Stimulated activated CD8-positive, alpha-beta memory T cell treated with anti-CD3 and anti-CD28 coated beads, Interleukin-15, amount 100 ng/mL, for 48 hours (primary cell): ENCODE results near the gene PTPRC.
"Not testable (repeated sequence)": the region's sequence is repeated elsewhere in the genome, so short reads cannot be mapped to it uniquely, and the experiment has no call there.

ENCODE experiments used
- DNase-seq, 2 donors: peaks; one replicate each; pipeline ENCODE4 v3.0.0-alpha.2; 2020; ENCODE audit warnings: low read depth in 2 of 2

Gene PTPRC, protein sequence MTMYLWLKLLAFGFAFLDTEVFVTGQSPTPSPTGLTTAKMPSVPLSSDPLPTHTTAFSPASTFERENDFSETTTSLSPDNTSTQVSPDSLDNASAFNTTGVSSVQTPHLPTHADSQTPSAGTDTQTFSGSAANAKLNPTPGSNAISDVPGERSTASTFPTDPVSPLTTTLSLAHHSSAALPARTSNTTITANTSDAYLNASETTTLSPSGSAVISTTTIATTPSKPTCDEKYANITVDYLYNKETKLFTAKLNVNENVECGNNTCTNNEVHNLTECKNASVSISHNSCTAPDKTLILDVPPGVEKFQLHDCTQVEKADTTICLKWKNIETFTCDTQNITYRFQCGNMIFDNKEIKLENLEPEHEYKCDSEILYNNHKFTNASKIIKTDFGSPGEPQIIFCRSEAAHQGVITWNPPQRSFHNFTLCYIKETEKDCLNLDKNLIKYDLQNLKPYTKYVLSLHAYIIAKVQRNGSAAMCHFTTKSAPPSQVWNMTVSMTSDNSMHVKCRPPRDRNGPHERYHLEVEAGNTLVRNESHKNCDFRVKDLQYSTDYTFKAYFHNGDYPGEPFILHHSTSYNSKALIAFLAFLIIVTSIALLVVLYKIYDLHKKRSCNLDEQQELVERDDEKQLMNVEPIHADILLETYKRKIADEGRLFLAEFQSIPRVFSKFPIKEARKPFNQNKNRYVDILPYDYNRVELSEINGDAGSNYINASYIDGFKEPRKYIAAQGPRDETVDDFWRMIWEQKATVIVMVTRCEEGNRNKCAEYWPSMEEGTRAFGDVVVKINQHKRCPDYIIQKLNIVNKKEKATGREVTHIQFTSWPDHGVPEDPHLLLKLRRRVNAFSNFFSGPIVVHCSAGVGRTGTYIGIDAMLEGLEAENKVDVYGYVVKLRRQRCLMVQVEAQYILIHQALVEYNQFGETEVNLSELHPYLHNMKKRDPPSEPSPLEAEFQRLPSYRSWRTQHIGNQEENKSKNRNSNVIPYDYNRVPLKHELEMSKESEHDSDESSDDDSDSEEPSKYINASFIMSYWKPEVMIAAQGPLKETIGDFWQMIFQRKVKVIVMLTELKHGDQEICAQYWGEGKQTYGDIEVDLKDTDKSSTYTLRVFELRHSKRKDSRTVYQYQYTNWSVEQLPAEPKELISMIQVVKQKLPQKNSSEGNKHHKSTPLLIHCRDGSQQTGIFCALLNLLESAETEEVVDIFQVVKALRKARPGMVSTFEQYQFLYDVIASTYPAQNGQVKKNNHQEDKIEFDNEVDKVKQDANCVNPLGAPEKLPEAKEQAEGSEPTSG (N-terminal part only)

DNA sequence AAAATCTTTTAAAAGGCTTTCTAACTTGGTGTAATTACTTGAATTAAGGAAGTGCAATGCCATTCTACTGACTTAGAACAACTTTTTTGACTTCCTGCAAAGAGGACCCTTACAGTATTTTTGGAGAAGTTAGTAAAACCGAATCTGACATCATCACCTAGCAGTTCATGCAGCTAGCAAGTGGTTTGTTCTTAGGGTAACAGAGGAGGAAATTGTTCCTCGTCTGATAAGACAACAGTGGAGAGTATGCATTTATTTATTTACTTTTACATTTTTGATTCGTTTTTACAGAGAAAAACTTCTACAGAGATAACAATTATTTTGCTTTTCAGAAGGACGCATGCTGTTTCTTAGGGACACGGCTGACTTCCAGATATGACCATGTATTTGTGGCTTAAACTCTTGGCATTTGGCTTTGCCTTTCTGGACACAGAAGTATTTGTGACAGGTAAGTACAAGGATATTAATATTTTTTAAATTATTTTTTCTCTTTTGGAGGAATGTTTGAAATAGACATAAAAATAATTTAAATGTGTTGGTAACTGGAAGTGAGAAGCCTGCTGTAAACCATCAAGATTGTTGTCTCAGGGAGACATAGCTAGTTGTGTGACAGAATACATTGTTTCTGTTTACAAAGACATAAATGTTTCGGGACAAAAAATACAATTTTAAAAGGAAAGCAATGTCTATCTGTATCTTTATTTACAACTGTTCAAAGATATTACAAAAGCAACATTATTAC, at the start of gene PTPRC:
TSS of gene PTPRC (plus strand) at position 147 of the 742 bp plus-strand sequence. CDS start at position 376, 229 bp downstream.
- no peak for DNase-seq

DNA sequence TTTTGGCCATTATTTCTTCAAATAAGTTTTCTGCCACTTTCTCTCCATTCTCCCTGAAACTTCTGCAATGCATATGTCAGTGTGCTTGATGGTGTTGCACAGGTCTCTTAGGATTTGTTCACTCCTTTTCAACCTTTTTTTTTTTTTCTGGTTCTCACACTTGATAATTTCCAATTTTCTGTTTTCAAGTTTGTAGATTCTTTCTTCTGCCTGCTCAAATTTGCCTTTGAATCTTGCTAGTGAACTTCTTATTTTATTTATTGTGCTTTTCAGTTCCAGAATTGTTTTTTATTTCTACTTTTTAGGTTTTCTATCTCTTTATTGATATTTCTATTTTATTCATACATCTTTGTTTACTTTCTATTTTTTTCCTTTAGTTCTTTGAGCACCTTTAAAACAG, 48.4 kb upstream of the PTPRC start:
- no peak for DNase-seq

DNA sequence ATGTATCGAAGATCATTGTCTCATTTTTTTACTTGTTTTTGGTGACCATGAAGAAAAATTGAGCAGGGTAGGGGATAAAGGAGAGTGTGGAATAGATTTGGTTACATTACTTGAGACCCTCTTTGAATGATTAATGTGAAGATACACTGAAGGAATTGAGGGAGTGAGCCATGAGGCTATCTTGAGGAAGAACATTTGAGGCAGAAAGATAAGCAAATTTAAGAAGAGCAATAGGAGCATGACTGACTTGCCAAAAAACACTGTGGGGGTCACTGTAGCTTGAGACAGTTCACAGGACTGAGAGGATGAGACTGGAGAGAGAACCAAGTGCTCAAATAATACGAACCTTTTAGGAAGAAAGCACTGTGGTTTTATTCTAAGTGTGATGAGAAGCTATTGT, 43.1 kb upstream of the PTPRC start:
- no peak for DNase-seq

DNA sequence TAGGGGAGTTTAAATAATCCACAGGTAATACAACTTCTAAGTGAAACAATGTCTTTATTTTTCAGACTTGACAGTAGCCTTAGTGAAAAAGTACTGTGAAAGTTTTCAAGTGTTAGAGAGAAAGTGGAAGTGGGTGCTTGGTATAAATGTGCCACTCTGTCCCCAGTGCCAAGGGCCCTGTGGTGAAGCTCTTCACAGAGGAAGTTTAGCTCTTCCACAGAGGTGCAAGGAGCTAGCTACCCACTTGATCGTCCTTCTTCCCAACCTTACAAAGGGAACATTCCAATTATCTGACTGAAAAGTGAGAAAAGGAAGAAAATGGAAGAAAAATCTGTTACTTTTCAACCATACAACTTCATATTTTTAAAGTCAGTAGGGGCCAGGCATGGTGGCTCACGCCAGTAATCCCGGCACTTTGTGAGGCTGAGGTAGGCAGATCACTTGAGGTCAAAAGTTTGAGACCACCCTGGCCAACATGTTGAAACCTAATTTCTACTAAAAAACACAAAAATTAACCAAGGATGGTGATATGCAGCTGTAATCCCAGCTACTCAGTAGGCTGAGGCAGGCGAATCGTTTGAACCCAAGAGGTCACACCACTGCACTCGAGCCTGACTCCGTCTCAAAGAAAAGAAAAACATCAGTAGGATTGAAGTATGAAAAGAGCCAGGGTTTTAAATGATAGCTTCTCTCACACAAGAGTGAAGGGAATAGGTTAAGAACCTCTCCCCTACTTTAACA, 41.0 kb upstream of the PTPRC start:
- no peak for DNase-seq

DNA sequence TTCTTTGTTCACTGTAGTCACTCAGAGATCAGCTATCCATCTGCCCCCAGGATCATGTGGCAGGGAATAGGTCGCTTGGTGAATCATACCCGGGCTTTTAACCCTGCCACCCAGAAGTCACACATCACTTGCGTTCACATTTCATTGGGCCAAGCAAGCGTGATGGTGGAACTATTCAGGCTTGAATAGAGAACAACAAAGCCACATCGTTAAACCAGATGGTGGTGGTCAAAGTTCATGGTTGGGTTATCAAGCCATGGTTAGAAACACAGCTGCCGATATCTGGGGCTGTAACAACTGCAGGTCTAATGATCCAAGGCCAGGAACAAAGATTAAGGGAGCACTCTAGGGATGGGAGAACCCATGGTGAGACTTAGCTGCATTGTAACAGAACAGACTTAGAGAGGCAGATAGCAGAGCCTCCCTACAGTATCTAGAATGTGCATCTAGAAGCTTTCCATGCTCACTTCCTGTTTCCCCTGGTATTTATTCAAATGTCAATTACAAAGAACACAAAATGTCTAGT, 40.0 kb upstream of the PTPRC start:
- no peak for DNase-seq

DNA sequence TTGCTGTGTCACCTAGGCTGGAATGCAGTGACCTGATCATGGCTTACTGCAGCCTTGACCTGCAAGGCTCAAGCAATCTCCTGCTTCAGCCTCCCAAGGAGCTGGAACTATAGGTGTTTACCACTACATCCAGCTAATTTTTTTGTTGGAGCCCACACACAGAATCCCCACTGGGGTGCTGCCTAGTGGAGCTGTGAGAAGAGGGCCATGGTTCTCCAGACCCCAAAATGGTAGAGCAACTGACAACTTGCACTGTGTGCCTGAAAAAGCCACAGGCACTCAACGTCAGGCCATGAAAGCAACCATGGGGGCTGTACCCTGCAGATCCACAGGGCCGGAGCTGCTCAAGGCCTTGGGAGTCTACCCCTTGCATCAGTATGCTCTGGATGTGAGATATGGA, 39.1 kb upstream of the PTPRC start:
- no peak for DNase-seq

DNA sequence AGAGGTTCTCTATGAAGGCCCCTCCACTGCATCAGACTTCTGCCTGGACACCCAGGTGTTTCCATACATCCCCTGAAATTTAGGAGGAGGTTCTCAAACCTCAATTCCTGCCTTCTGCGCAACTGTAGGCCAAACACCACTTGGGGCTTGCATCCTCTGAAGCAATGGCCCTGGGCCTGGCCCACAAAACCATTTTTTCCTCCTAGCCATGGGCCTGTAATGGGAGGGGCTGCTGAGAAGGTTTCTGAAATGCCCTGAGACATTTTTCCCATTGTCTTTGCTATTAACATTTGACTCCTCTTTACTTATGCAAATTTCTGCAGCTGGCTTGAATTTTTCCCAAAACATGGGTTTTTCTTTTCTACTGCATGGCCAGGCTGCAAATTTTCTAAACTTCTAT, 37.9 kb upstream of the PTPRC start:
- no peak for DNase-seq

DNA sequence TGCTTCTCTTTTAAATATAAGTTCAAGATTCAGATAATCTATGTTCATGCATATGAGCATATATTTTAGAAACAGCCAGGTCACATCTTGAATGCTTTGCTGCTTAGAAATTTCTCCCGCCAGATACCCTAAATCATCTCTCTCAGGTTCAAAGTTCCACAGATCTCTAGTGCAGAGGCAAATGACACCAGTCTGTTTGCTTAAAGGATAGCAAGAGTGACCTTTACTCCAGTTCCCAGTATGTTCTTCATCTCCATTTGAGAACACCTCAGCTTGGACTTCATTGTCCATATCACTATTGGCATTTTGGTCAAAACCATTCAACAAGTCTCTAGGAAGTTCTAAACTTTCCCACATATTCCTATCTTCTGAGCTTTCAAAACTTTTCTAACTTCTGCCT, 37.5 kb upstream of the PTPRC start:
- DNase-seq = not testable (repeated sequence)

DNA sequence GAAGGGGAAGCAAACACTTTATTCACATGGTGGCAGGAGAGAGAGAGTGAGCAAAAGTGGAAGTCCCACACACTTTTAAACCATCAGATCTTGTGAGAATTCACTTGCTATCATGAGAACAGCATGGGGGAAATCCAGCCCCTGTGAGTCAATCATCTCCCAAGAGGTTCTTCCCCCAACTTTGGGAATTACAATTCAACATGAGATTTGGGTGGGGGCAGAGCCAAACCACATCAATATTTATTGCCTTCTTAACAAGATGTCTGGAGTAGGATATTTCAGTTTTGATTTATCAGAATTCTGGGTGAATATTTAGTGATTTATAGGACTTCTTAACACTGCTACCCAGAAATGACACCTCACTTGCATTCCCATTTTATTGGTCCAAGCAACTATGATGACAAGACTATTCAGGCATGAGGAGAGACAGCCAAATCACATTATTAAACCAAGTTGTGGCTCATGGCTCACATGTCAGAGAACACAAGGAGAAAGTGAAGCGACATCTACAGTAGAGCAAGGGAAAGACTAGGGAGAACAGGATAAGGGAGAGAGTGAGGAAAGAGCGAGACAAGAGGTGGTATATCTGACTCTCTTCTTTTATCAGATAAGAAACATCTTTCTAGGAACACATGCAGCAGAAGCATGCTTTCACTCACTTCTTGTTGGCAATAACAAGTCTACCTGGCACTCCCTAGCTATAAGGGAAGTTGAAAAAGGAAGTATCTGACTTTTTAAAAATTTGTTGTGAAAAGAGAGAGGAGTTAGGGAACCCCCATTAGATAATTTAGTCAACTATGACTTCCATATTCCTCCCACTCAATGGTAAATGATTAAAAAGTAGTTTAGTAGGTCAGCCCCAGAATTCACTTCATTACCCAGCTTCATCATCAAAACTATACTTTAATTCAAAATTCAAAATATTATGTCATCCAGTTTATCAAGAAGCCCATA, 36.6 kb upstream of the PTPRC start:
- no peak for DNase-seq

DNA sequence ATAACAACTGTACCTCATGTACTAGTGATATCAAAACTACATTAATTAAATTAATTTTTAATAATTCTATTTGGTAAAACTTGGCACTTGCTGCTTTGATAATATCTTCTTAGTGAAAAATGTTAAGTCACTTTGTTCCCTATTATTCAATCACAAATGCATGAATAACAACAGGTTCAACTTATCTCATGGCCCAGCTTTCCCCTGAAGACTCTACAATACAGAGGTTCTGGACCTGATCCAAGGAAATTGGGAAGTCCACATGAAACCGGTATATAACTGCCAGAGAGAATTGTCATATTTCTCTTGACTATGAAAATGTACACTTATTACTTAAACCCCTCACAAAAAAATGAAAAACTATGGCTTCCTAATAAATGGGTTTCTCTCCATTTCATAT, 33.9 kb upstream of the PTPRC start:
- no peak for DNase-seq

DNA sequence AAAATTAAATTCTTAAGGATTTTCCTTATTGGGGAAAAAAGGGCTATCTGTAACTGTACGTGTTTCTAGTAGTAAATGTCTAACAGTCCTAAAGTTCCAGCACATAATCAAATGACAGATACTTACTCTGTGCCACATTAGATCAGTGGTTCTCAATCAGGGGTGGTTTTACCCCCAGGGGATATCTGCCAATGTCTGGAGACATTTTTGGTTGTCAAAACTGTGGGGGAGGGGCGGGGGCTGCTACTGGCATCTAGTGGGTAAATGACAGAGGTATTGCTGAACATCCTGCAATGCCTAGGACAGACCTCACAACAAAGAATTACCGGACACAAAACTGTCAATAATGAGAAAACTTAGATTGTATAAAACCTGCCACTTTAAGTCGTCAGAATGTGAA, 33.4 kb upstream of the PTPRC start:
- DNase-seq = no peak

DNA sequence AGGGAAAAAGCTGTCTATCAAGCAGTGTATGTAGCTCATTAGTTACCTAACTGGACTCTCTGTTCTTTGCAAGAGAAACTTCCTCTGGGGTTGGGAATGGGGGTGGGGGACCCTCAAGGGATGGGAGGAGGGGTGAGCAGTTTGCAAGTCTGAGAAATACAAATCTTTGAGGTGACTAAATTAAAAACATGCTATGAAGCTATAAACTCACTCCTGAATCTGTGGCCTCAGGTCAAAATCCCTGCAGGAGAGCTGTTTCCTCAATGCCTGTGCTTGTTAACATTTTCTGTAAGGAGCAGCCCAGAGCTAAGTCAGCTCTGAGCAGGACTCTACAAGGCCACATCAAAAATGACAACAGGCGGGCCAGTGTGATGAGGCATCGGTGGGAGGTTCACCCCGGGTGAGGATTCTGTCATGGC, 32.8 kb upstream of the PTPRC start:
- no peak for DNase-seq

DNA sequence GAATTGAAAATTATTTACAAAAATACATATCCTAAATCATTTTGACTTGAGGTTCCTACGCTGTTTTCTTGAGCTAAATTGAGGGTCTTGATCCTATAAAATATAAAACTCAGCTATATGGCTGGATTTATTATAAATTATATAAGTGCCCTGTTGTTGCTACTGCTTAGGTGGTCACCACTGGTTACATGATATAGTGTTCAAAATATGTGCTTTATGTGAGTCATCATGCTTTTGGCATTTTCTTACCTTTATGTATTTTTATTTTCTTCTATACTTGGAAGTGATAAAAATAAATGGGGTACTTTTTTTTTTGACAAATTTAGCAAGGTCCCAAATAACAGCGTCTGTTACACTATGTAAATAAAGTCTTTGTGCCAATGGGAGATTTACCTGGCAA, 31.1 kb upstream of the PTPRC start:
- no peak for DNase-seq

DNA sequence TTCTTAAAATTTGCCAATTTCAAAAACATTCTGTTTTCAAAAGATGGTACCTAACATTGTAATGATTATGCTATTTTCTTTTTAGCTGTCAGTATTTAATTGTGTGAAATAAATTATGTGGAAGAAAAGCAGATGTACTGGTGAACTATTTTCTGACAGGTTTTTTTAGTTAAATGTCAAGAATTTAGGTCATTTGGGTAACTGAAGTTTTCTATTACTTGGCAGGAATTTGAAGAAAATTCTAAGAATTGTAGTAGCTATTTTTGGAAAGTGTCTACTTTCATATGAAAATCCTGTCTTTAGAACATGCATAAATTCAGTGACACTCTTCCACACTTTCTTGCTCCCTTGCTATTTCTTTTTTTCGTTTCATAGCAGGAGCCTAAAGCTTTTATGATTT, 28.5 kb upstream of the PTPRC start:
- DNase-seq = no peak

DNA sequence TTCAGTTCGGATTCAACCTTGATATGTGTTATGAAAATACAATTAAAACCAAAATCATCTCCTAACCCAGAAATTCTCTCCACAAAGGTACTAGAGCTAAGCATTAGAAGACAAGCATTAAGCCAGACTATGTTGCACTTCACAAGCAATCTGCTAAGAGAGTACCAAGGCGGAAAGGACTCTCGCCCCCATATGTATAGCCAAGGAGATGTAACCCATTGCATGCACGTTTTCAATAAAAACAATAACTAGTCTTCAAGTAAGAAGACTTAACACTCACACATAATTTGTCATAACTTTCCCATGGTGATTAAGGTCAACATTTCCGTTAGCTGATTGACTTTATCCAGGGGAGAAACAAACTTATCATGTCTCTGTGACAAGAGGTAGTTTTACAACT, 27.6 kb upstream of the PTPRC start:
- no peak for DNase-seq

DNA sequence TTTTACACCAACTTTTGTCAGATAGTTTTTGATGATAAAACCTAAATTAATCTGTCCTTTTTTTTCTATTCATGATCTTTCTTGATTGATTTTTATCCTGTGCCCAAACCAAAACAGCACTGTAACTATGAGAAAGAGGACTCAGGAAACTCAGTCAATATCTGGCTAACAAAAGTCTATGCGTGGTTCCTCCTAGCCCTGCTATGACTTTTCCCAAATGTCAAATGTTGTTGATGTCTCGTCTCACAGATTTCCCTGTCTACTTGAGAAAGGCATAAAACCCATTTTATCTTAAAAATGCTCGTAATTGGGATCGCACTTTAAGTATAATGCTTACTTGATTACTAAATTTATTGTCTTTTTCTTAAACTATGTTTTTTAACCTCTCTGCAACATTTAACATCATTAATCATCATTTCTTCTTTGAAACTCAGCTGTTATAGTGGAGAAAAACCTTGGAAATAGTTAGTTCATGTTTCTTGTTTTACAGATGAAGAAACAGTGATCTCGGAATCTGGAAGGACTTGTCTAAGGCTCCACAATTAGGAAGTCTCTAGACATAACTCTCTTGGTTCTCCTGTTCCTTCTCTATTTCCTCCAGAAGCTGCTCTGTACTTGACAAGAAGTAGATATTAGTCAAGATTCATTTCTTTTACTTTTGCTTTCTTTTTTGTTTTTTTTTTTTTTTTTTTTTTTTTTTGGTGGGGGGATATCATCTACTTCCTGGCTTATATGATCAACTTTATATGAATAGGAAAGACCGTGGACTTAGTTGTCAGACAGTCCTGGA, 26.2 kb upstream of the PTPRC start:
- DNase-seq = no peak

DNA sequence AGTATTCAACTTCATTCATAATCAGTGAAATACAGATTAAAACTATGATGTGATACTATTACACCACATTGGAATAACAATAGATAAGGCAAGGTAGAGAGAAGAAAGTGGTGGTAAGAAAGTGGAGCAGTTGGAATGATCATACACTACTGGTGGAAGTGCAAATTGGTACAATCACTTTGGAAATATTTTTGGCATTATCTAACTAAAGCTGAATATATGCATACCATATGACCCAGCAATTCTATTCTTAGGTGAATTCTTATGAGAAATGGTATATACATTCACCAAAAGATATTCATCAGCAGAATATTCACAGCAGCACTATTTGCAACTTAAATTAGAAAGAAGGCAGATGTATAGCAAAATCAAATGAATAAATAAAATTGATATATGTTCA, 21.4 kb upstream of the PTPRC start:
- no peak for DNase-seq

DNA sequence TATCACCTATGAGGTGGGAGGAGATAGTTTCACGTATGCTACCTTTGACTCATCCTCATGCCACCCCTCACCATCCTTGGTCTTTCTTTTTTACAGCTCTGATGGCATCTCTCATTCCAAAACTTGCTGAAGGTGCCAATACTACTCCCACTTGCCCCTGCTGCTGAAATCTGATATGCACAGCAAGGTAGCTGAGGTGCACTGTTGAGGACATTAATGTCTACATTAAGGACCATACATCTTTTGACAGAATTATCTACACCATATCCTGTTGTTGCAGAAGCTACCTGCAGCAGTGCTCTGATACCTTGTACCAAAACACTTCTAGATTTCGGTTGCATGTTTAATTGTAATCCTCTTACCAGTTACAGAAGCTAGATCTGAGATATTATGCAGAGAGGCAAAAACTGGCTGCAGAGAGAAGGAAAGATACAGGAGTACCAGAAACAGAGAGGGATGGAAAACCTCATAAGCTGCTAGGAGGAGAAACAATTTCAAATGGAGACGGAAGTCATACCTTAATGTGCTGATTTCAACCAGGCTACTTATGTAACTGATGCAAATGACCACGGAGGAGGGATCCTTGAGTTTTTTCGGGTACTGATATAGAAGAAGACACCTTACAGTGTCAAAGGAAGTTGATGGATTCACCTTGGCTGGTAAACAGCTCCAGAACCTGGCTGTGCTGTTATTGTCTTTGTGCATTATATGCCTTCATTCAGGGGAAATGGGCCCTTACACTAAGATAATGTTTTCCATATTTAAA, 19.3 kb upstream of the PTPRC start:
- DNase-seq = no peak
